ENCODE data around the gene SARDH.

The SARDH gene

GRCh38 chr9:133665096-133665495 lies 73.1 kb downstream of the SARDH start:
- Histone ChIP-seq H3K27ac (no peak overlapping the region), H3K36me3 (replicated peaks) (no peaks in the 10 kb centered on the region), H3K27me3 (replicated peaks) (no peaks in the 10 kb centered on the region), H3K4me3 (ENCODE audit: low read depth, low read length) (no peak overlapping the region)
- no peak for TF ChIP-seq CTCF (IDR thresholded peaks at IDR 0.05; ENCODE audit: low read depth, low read length, missing control alignments)
- DNase-seq = no peak
- in situ Hi-C loops (cut with HindIII; ENCODE audit: low pct_ligation_motif_present, low sequenced_read_pairs) = no loop called here

GRCh38 chr9:133664173-133665050 lies 73.7 kb downstream of the SARDH start:
- no peak for DNase-seq
- TF ChIP-seq CTCF (IDR thresholded peaks at IDR 0.05; ENCODE audit: low read depth, low read length, missing control alignments) = peak; percentile 23
- no peaks in the 10 kb centered on the region for H3K27me3 ChIP-seq (replicated peaks)
- H3K27ac ChIP-seq = no peak overlapping the region
- in situ Hi-C loops (cut with HindIII; ENCODE audit: low pct_ligation_motif_present, low sequenced_read_pairs) = no loop called here
- no peak overlapping the region for H3K4me3 ChIP-seq (ENCODE audit: low read depth, low read length)
- H3K36me3 ChIP-seq (replicated peaks) = no peaks in the 10 kb centered on the region

- Histone ChIP-seq H3K27ac (no peak overlapping the region), H3K36me3 (replicated peaks) (no peaks in the 10 kb centered on the region), H3K4me3 (ENCODE audit: low read depth, low read length) (no peak overlapping the region), H3K27me3 (replicated peaks) (no peaks in the 10 kb centered on the region)
- no peak for DNase-seq
- in situ Hi-C loops (cut with HindIII; ENCODE audit: low pct_ligation_motif_present, low sequenced_read_pairs) = no loop called here
- TF ChIP-seq CTCF (IDR thresholded peaks at IDR 0.05; ENCODE audit: low read depth, low read length, missing control alignments) = no peak
Observed at GRCh38 chr9:133661846-133662540, 76.2 kb downstream of the SARDH start.

GRCh38 chr9:133659516-133659915 lies 78.6 kb downstream of the SARDH start:
- TF ChIP-seq CTCF (IDR thresholded peaks at IDR 0.05; ENCODE audit: low read depth, low read length, missing control alignments) = no peak
- DNase-seq = no peak
- in situ Hi-C loops (cut with HindIII; ENCODE audit: low pct_ligation_motif_present, low sequenced_read_pairs) = no loop called here
- H3K27ac ChIP-seq = no peak overlapping the region
- H3K27me3 ChIP-seq (replicated peaks) = no peaks in the 10 kb centered on the region
- no peak overlapping the region for H3K4me3 ChIP-seq (ENCODE audit: low read depth, low read length)
- no peaks in the 10 kb centered on the region for H3K36me3 ChIP-seq (replicated peaks)

GRCh38 chr9:133658442-133659431 lies 79.4 kb downstream of the SARDH start:
- in situ Hi-C loops (cut with HindIII; ENCODE audit: low pct_ligation_motif_present, low sequenced_read_pairs) = no loop called here
- H3K27ac ChIP-seq = no peak overlapping the region

More at GRCh38 chr9:133658442-133659431, 79.4 kb downstream of the SARDH start:
- Histone ChIP-seq H3K27me3 (replicated peaks) (no peaks in the 10 kb centered on the region), H3K4me3 (ENCODE audit: low read depth, low read length) (no peak overlapping the region), H3K36me3 (replicated peaks) (no peaks in the 10 kb centered on the region)
- no peak for TF ChIP-seq CTCF (IDR thresholded peaks at IDR 0.05; ENCODE audit: low read depth, low read length, missing control alignments)
- DNase-seq = peak; percentile 11
